Stimulated activated effector memory CD8-positive, alpha-beta T cell treated with anti-CD3 and anti-CD28 coated beads, Interleukin-12 subunit alpha, Interleukin-12 subunit beta, amount 100 ng/mL, for 72 hours (primary cell): ENCODE data around the gene FEZF1.

Experiments
- ATAC-seq: fragments of 150-1000 bp; cut with Tn5 transposase; 2 replicates; pipeline ENCODE4 v1.10.0; 2021
- DNase-seq, 2 donors: peaks; one replicate each; pipeline ENCODE4 v3.0.0; 2021 to 2022; ENCODE audit warnings: low spot score in 2 of 2
- H3K27ac Mint-ChIP-seq: one replicate; pipeline ENCODE4 v1.8.0; 2022; ENCODE audit warnings: mild to moderate bottlenecking, mixed read lengths
- H3K36me3 Mint-ChIP-seq: one replicate; pipeline ENCODE4 v1.8.0; 2022; ENCODE audit warnings: mild to moderate bottlenecking, mixed read lengths
- H3K4me1 Mint-ChIP-seq: one replicate; pipeline ENCODE4 v1.8.0; 2022; ENCODE audit warnings: mixed read lengths
- H3K4me3 Mint-ChIP-seq: one replicate; pipeline ENCODE4 v1.8.0; 2022; ENCODE audit warnings: mild to moderate bottlenecking, mixed read lengths
- H3K9me3 Mint-ChIP-seq: one replicate; pipeline ENCODE4 v1.8.0; 2022; ENCODE audit warnings: mixed read lengths

Gene FEZF1

DNA sequence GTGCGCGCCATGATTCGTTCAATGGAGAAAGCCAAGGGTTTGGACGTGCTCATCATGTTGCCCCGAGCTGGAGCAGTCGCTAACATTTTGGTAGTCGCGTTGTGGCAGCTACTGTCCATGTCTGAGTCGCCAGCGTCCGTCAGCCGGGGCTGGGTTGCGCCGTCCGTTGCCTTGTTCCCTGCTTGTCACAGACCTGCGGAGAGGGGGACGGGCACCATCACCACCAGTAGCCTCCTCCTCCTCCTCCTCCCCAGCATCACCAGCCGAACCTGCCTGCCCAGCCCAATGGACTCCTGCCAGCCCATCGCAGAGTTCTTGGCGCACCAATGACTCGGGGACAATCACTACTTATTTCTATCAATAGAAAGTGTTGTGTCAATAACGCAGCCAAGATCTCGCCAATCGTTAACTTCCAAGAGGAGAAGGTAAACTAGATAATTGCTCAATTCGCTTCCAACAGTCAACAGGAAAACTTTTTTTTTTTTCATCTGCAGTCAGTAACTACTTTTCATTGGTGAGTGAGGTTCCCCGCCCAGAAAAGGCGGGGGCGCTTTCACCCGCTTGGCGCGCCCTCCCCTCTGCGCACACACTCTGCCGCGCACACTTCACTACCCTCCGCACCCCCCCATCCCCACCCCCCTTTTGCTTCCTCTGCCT, at the start of gene FEZF1:
TSS of gene FEZF1 (minus strand) at position 432 of the 657 bp plus-strand sequence. CDS start at position 119, 313 bp downstream.
- ATAC-seq (no peak), DNase-seq (no peak)
- Mint-ChIP-seq H3K4me1 (no peaks in the 10 kb centered on the region), H3K27ac (no peak within 1 kb of the TSS), H3K4me3 (no peak within 1 kb of the TSS), H3K36me3 (peaks cover 6% of the 10 kb centered on the region), H3K9me3 (peaks cover 4% of the 10 kb centered on the region)

DNA sequence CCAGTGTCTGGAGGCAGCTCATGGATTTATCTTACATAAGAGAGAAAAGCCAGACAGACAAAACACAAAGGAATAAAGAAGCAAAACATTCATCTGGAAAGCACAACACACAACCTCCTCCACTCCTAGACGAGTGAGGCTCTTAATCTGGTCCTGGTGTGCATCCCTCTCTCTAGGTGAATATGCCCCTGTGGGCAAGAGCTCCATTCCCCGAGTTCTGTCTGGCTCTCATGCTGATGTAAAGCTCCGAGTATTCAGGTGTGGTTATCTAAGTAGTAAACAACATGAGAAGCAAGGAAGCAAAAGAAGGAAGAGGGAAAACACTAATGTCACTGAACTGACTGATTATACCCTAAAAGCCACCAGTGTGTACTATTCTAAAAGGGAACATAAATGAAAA, 47.9 kb upstream of the FEZF1 start:
- H3K4me3 Mint-ChIP-seq, result no peak overlapping the region
- ATAC-seq, result no peak
- H3K4me1 Mint-ChIP-seq, result no peaks in the 10 kb centered on the region

GRCh38 chr7:122350701-122351100, 46.2 kb upstream of the FEZF1 start:
- DNase-seq (no peak), ATAC-seq (no peak)
- Mint-ChIP-seq H3K4me1 (no peaks in the 10 kb centered on the region), H3K9me3 (peaks cover 2% of the 10 kb centered on the region), H3K27ac (no peak overlapping the region), H3K4me3 (no peak overlapping the region), H3K36me3 (no peaks in the 10 kb centered on the region)

More for the DNA sequence above, 47.9 kb upstream of the FEZF1 start:
- peaks cover 9% of the 10 kb centered on the region for H3K9me3 Mint-ChIP-seq
- H3K27ac Mint-ChIP-seq, result no peak overlapping the region
- H3K36me3 Mint-ChIP-seq, result no peaks in the 10 kb centered on the region
- DNase-seq, result no peak

DNA sequence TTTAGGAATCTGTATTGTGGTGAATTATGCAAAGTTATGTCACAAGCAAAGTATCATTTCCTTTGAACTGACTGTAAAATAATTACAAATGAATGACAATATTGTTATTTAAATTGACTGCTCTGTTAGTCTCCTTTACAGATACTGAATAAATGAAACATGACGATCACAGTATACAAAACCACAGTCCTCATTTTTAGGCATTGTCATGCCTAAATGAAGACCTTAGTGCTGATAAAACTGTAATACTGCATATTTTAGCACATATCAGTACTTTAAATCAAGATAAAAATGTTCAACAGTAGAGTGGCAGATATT, 39.7 kb upstream of the FEZF1 start:
- no peak for DNase-seq
- Mint-ChIP-seq H3K4me1 (no peaks in the 10 kb centered on the region), H3K4me3 (no peak overlapping the region), H3K27ac (no peak overlapping the region), H3K9me3 (no peaks in the 10 kb centered on the region), H3K36me3 (no peaks in the 10 kb centered on the region)
- ATAC-seq, result no peak

DNA sequence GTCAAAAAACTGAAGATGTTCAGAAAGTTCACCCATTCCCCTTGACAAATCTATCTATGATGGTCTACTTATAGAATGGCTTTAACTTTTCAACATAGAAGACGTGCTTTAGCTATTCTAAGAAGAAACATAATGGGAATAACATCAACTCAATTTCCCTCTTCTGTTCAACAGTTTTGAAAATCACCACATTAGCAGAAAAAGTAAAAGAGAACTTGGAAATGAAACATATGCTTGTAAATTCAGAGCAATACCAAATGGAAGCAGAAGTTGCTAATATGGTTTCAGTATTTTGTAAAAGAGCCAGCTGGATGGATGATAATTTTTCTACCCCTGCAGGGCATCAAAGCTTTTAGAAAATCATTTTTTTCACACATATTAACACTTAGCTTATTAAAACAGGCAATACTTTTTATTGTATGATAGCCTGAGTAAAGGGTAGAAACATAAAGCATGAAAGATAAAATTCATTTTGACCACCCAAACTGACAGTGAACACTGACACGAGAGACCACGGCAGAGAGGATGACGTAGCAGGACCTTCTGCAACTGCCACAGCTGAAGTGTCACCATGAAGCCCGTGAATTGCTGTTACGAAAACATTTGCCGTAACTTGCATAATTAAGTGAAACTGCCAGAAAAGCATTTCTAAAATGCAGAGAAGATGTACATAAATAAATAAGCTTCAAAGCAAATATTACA, 39.2 kb upstream of the FEZF1 start:
- no peak overlapping the region for H3K27ac Mint-ChIP-seq
- H3K9me3 Mint-ChIP-seq, result no peaks in the 10 kb centered on the region
- no peak for DNase-seq
- ATAC-seq, result no peak
- H3K36me3 Mint-ChIP-seq, result no peaks in the 10 kb centered on the region
- no peak overlapping the region for H3K4me3 Mint-ChIP-seq
- H3K4me1 Mint-ChIP-seq, result no peaks in the 10 kb centered on the region

DNA sequence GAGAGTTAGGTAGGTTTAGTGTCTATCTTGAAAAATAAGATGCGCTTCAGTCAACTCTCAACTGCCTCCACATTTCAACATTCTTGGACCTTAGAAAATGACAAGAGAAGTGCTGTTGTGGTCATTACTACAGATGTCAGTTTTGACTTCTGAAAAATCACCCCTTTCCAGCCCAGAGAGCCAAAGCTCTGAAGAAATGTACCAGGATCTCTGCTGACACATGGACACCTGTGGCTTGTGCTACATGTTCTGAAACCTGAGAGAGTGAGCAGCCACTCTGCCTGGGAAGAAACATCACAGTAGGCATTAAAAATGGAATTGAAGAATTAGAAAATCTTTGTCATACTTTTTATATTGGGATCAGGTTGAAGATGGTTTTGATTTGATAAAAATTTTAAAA, 35.9 kb upstream of the FEZF1 start:
- H3K36me3 Mint-ChIP-seq, result no peaks in the 10 kb centered on the region
- no peak overlapping the region for H3K27ac Mint-ChIP-seq
- H3K4me1 Mint-ChIP-seq, result no peaks in the 10 kb centered on the region
- DNase-seq (no peak), ATAC-seq (no peak)
- H3K9me3 Mint-ChIP-seq, result no peaks in the 10 kb centered on the region
- H3K4me3 Mint-ChIP-seq, result no peak overlapping the region

DNA sequence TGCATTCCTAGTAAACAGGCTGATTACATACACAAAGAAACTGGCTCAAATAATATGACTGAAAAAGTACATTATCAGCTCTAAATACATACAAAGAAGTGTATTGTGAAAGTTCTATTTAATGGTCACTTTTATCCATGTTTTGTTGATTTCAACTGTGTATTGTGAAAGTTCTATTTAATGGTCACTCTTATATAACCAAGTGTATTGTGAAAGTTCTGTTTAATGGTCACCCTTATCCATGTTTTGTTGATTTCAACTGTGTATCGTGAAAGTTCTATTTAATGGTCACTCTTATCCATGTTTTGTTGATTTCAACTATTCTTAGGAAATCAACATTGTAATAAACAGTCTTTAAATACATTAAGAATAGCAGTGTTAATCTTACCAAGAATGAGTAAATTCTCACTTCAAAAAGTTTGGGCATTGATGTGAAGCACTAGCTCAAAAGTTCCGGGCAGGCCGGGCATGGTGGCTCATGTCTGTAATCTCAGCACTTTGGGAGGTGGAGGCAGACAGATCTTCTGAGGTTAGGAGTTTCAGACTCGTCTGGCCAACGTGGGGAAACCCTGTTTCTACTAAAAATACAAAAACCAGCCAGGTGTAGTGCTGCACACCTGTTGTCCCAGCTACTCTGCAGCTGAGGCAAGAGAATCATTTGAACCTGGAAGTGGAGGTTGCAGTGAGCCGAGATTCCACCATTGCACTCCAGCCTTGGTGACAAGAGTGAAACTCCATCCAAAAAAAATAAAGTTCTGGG, 34.8 kb upstream of the FEZF1 start:
- Mint-ChIP-seq H3K36me3 (no peaks in the 10 kb centered on the region), H3K27ac (no peak overlapping the region), H3K4me1 (no peaks in the 10 kb centered on the region), H3K9me3 (no peaks in the 10 kb centered on the region), H3K4me3 (no peak overlapping the region)
- DNase-seq (no peak), ATAC-seq (no peak)

- no peaks in the 10 kb centered on the region for H3K4me1 Mint-ChIP-seq
- H3K27ac Mint-ChIP-seq, result no peak overlapping the region
- H3K36me3 Mint-ChIP-seq, result no peaks in the 10 kb centered on the region
- H3K4me3 Mint-ChIP-seq, result no peak overlapping the region
- DNase-seq (no peak), ATAC-seq (no peak)
- H3K9me3 Mint-ChIP-seq, result no peaks in the 10 kb centered on the region
Measured at GRCh38 chr7:122337011-122337410, 32.5 kb upstream of the FEZF1 start.

DNA sequence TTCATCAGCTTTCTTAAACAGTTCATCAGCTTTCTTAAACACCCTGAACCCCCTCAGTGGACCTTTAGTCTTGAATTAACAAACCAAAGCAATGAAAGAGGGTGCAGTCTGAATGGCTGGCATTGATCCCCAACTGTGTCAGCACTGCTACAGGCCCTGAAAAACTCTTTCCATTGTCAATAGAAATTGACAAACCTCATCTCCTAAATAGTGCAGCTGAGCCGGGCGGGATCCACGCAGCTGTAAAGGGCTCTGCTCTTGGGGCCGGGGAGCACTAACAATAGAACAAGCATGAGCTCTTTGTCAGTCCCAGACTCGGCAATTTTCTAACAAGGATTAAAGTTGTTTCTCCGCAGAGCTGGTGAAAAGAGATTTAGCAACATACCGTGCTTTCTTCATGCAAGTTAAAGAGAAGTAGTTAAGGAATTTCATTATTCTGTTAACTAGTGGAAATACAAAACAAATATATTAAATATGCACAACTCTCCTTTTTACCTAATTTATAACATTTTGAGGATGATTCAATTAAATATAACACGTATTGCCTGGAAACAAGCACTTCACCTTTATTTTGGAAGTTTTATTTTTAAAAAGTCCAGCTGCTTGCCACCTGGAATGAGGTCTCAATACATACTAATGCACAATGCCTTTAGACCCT, 24.7 kb upstream of the FEZF1 start:
- no peak for DNase-seq
- Mint-ChIP-seq H3K9me3 (no peaks in the 10 kb centered on the region), H3K4me1 (no peaks in the 10 kb centered on the region), H3K27ac (no peak overlapping the region), H3K36me3 (no peaks in the 10 kb centered on the region), H3K4me3 (no peak overlapping the region)
- ATAC-seq, result no peak

DNA sequence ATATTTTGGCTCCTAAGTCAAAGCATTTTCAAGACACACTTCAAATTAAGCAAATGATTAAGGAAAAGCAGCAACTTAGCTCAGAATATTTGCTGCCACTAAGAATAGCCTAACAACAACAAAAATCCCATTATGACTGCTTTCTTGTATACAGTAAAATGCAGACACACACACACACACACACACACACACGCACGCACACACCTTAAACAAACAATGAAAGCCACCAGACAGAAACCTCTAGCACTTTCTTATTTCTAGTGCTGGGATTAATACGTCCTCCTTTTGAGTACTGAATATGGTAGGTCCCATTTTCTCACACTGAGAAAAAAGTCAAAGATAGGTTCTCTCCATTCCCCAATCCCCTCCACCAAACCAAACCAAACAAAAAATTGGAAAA, 23.4 kb upstream of the FEZF1 start:
- no peaks in the 10 kb centered on the region for H3K9me3 Mint-ChIP-seq
- no peak overlapping the region for H3K27ac Mint-ChIP-seq
- no peaks in the 10 kb centered on the region for H3K4me1 Mint-ChIP-seq
- no peak for ATAC-seq
- no peak overlapping the region for H3K4me3 Mint-ChIP-seq
- no peaks in the 10 kb centered on the region for H3K36me3 Mint-ChIP-seq
- DNase-seq, result no peak

DNA sequence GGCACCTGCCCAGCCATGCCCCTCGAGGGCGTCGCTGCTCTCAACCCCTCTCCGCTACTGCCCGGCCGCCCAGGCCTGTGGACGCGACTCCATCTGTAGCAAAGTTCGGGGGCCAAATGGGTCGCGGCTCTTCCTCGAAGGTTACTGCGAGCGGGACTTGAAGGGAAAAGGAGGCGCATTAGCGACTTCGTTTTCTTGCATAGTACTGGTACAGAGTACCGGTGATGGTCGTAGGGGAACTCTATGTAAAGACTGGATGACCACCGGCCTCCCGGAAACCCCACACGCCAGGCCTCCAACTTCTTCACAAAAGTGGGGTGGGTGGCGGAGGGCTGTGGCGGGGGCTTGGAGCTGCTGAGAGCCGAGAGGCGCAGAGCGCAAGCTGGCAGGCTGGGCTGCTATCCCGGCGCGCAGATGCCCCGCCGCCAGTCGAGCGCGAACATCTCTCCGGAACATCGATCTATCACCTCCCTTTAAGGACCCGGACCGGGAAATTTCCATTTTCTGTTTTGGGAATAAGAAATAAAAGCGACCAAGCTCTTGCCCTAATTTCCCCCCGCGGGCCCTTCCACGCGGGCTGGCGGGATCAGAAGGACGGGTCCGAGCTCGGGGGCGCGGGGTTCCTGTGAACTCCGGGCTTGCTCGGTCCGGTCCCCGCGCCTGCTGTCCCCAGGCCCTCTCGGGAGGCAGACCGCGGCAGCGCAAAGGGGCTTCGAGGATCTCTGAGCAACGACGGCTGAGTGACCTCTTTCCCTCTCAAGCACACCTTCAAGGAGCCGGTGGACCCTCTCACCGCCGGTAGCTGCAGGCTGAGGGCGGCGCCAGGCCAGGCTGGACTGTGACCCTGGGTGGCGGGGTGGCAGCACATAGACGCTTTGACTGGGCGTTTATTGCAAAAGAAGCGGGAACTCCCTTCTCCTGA, 12.2 kb upstream of the FEZF1 start:
- H3K4me3 Mint-ChIP-seq, result no peak overlapping the region
- no peak for DNase-seq
- H3K27ac Mint-ChIP-seq, result no peak overlapping the region
- ATAC-seq, result peak; percentile 24
- H3K4me1 Mint-ChIP-seq, result no peaks in the 10 kb centered on the region
- H3K36me3 Mint-ChIP-seq, result no peaks in the 10 kb centered on the region
- peaks cover 11% of the 10 kb centered on the region for H3K9me3 Mint-ChIP-seq

DNA sequence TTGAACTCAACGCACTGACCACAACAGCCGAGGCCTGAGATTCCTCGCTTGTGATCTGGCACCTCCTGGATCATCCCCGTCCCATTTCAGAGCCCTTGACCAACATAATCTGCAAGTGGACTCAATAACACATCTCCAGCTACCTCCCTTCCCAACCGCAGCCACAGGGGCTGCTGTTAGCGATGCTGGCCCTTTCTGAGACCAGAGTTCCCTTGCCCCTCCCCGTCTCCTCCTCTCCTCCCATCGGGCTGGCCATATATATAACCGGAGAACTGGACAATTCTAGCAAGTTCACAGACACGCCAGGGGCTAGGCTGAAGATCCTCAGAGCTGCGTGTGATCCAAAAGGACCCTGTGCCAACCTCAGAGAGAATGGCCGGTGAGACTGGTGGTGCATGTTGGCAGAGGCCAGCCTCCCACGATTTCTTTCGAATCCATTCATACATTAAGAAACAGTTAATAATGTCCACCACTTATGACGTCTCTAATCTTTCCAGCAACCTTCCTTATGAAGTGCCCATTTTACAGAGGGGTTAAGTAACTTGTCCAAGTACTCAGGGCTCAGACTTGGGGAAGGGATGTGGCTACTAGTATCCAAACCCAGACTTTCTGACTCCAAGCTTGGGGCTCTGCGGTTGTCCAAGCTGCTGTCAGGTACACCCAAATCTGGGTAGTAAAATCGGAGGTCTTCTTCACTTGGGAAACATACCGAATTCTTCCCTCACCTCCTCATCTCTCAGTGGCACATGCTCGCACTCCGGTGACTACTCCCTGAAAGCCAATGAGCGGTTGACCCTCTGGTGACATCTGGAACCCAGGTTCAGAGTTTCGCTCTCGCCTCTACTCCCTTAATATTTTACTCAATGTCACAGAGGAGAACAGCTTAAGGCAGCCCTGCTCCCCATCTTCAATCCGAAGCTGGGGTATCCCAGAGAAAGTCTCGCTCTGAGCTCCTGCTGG, 11.2 kb upstream of the FEZF1 start:
- H3K27ac Mint-ChIP-seq, result no peak overlapping the region
- DNase-seq, result no peak
- no peaks in the 10 kb centered on the region for H3K36me3 Mint-ChIP-seq
- ATAC-seq, result no peak
- H3K4me1 Mint-ChIP-seq, result no peaks in the 10 kb centered on the region
- H3K9me3 Mint-ChIP-seq, result peaks cover 11% of the 10 kb centered on the region
- no peak overlapping the region for H3K4me3 Mint-ChIP-seq

DNA sequence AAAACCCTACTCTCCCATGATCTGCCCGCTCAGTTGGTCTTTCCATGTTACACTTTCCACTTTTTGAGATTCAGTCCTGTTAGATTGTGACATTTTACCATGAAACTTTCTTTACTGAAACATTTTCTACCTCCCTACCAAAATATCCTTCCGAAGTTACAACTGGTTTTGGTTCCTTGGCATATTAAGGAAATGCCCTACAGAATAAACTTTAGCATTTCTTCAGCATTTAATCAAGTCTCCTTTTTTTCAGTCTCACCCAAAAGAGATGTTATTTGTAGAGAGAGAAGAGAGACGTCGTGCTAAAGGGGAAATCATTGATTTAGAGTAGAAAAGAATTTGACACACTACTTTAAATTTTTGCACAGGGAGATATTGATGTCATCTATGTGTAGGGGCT, 9.7 kb upstream of the FEZF1 start:
- Mint-ChIP-seq H3K4me3 (no peak overlapping the region), H3K9me3 (peaks cover 8% of the 10 kb centered on the region), H3K36me3 (no peaks in the 10 kb centered on the region), H3K27ac (no peak overlapping the region), H3K4me1 (no peaks in the 10 kb centered on the region)
- DNase-seq, result no peak
- no peak for ATAC-seq

GRCh38 chr7:122312789-122313188, 8.2 kb upstream of the FEZF1 start:
- Mint-ChIP-seq H3K36me3 (no peaks in the 10 kb centered on the region), H3K9me3 (peaks cover 8% of the 10 kb centered on the region), H3K4me3 (no peak overlapping the region), H3K4me1 (no peaks in the 10 kb centered on the region), H3K27ac (no peak overlapping the region)
- ATAC-seq (no peak), DNase-seq (no peak)
